Activated T-helper 2 cell treated with anti-CD3 and anti-CD28 coated beads, Interferon-gamma antibody, Interleukin-2, Interleukin-4, amounts not matched to agents 10 μg/mL and 5 μg/mL and 100 μg/mL, durations not matched to agents 14 hours and 24 hours and 36 hours (primary cell): ENCODE results near the gene FAM9A. TPM values are rescaled to one million over a fixed set of nuclear protein-coding genes. Genes with fewer than 3 reads are reported as not detected.
"Not testable (repeated sequence)": the region's sequence is repeated elsewhere in the genome, so short reads cannot be mapped to it uniquely, and the experiment has no call there.

Source experiments
- DNase-seq: peaks from one replicate; pipeline ENCODE4 v3.0.0; 2021; ENCODE audit warnings: low spot score
- H3K27ac Mint-ChIP-seq: one replicate; pipeline ENCODE4 v1.8.0; 2021; ENCODE audit warnings: mixed read lengths
- H3K27me3 Mint-ChIP-seq: one replicate; pipeline ENCODE4 v1.8.0; 2021; ENCODE audit warnings: low read depth, mixed read lengths
- H3K36me3 Mint-ChIP-seq: one replicate; pipeline ENCODE4 v1.8.0; 2021; ENCODE audit warnings: low read depth, mixed read lengths
- H3K4me1 Mint-ChIP-seq: one replicate; pipeline ENCODE4 v1.8.0; 2021; ENCODE audit warnings: low read depth, mixed read lengths
- H3K4me3 Mint-ChIP-seq: one replicate; pipeline ENCODE4 v1.8.0; 2021; ENCODE audit warnings: low read depth, mild to moderate bottlenecking, moderate library complexity, mixed read lengths
- H3K9me3 Mint-ChIP-seq: one replicate; pipeline ENCODE4 v1.8.0; 2021; ENCODE audit warnings: mixed read lengths
- intact Hi-C: fragments of 100-400 bp; cut with micrococcal nuclease; formaldehyde crosslinking; loops from one replicate; pipeline ENCODE4 v1.15.1; 2023
- total RNA-seq: library from RNA; stranded (reverse); gene quantifications from 2 replicates; pipeline ENCODE4 v1.2.3, GENCODE V29; 2022

The FAM9A gene
- total RNA-seq, 1 donor from 2014 or later, result not detected

GRCh38 chrX:8798702-8799101, 2.5 kb downstream of the FAM9A start:
- H3K4me3 Mint-ChIP-seq, H3K4me1 Mint-ChIP-seq, H3K36me3 Mint-ChIP-seq, DNase-seq, H3K27ac Mint-ChIP-seq, H3K27me3 Mint-ChIP-seq, H3K9me3 Mint-ChIP-seq, intact Hi-C loops: not testable (repeated sequence)

DNA sequence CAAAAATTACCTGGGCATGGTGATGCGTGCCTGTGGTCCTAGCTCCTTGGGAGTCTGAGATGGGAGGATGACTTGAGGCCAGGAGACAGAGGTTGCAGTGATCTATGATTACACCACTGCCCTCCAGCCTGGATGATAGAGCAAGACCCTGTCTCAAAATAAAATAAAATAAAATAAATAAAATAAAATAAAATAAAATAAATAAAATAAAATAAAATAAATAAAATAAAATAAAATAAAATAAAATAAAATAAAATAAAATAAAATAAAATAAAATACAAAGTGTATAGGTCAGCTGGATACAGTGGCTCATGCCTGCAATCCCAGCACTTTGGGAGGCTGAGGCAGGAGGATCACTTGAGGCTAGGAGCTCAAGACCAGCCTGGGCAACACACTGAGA, 14.1 kb downstream of the FAM9A start:
- H3K27me3 Mint-ChIP-seq, H3K36me3 Mint-ChIP-seq, H3K27ac Mint-ChIP-seq: not testable (repeated sequence)

GRCh38 chrX:8784162-8784561, 17.0 kb downstream of the FAM9A start:
- H3K4me1 Mint-ChIP-seq, result peaks cover 2% of the 10 kb centered on the region
- no peak overlapping the region for H3K27ac Mint-ChIP-seq
- no peak overlapping the region for H3K4me3 Mint-ChIP-seq
- H3K36me3 Mint-ChIP-seq, result no peaks in the 10 kb centered on the region
- H3K9me3 Mint-ChIP-seq, result no peaks in the 10 kb centered on the region
- DNase-seq, result no peak
- no peaks in the 10 kb centered on the region for H3K27me3 Mint-ChIP-seq
- intact Hi-C loops, result no loop called here

More for the DNA sequence above, 14.1 kb downstream of the FAM9A start:
- H3K4me3 Mint-ChIP-seq, H3K9me3 Mint-ChIP-seq, intact Hi-C loops, H3K4me1 Mint-ChIP-seq, DNase-seq: not testable (repeated sequence)

DNA sequence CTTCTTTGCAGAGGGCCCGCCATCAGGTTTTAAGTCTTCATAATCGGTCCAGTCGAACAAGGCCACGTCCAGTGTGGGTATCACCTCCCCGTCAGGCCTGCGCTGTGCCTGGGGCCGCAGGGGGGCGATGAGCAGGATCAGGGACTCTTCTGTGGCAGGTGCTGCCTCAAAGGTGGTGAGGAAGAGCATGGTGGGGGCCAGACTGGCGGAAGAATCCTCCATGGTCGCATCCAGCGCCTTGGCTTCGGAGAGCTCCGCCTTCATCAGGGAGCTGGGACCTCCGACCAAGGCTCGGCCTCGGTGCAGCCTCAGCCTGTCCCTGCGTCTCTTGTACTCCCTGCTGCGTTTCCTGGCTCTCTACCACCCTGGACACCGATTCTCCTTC, 17.5 kb downstream of the FAM9A start:
- Mint-ChIP-seq H3K4me3 (no peak overlapping the region), H3K27ac (no peak overlapping the region), H3K4me1 (peaks cover 2% of the 10 kb centered on the region), H3K27me3 (no peaks in the 10 kb centered on the region), H3K36me3 (no peaks in the 10 kb centered on the region), H3K9me3 (no peaks in the 10 kb centered on the region)
- intact Hi-C loops, result no loop called here
- no peak for DNase-seq

DNA sequence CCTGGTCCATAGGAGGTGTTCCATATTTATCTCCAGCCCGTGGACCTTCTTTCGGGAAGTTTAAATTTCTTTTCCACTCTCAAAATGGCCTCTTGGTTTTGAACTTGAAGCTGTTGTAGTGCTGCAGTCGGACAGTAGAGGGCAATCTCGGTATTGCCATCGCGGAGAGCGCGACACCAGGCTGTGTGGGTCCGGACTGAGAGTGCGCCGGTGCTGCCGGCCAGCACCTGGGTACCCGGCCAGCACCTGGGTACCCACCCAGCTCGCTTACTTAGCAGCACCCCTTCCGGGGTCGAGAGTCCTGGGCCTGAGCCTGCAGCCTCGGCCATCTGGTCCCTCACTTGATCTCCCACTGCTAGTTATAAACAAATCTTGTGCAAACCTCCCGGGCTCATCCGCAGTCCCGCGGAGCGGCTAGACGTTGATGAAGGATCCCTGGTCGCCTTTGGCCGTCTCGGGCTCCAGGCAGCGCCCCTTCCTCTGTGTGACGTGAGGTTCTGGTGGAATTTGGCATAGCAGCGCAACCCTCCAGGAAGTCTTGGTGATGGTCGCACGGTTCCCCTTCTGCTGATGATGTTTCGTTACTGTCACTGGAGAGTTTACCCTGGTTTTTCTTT, 18.0 kb downstream of the FAM9A start:
- Mint-ChIP-seq H3K36me3 (no peaks in the 10 kb centered on the region), H3K4me1 (peaks cover 2% of the 10 kb centered on the region), H3K9me3 (no peaks in the 10 kb centered on the region), H3K27me3 (no peaks in the 10 kb centered on the region), H3K27ac (no peak overlapping the region), H3K4me3 (no peak overlapping the region)
- intact Hi-C loops, result no loop called here
- peak; percentile 9 for DNase-seq

- H3K9me3 Mint-ChIP-seq, result no peaks in the 10 kb centered on the region
- no peak for DNase-seq
- no peak overlapping the region for H3K4me3 Mint-ChIP-seq
- H3K27ac Mint-ChIP-seq, result no peak overlapping the region
- no peaks in the 10 kb centered on the region for H3K27me3 Mint-ChIP-seq
- H3K36me3 Mint-ChIP-seq, result no peaks in the 10 kb centered on the region
- peaks cover 2% of the 10 kb centered on the region for H3K4me1 Mint-ChIP-seq
- intact Hi-C loops, result no loop called here
Observed at GRCh38 chrX:8782595-8782994, 18.6 kb downstream of the FAM9A start.

DNA sequence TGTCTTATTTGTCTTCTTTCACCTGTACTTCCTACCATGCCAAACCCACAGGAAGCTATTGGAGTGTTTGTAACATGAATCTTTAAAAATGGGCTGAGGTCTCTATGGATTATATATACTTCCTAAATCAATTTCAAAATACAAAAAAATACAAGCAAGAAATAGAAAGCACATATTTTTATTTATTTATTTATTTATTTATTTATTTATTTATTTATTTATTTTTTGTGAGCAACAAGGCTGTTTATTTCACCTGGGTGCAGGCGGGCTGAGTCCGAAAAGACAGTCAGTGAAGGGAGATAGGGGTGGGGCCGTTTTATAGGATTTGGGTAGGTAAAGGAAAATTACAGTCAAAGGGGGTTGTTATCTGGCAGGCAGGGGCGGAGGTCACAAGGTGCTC, 19.3 kb downstream of the FAM9A start:
- H3K4me1 Mint-ChIP-seq, H3K9me3 Mint-ChIP-seq, H3K27ac Mint-ChIP-seq, H3K27me3 Mint-ChIP-seq, H3K36me3 Mint-ChIP-seq, H3K4me3 Mint-ChIP-seq, DNase-seq, intact Hi-C loops: not testable (repeated sequence)

GRCh38 chrX:8773117-8773516, 28.1 kb downstream of the FAM9A start:
- Mint-ChIP-seq H3K27ac (no peak overlapping the region), H3K27me3 (peaks cover 6% of the 10 kb centered on the region), H3K4me3 (no peak overlapping the region), H3K4me1 (no peaks in the 10 kb centered on the region), H3K9me3 (no peaks in the 10 kb centered on the region), H3K36me3 (no peaks in the 10 kb centered on the region)
- no peak for DNase-seq
- intact Hi-C loops, result no loop called here

DNA sequence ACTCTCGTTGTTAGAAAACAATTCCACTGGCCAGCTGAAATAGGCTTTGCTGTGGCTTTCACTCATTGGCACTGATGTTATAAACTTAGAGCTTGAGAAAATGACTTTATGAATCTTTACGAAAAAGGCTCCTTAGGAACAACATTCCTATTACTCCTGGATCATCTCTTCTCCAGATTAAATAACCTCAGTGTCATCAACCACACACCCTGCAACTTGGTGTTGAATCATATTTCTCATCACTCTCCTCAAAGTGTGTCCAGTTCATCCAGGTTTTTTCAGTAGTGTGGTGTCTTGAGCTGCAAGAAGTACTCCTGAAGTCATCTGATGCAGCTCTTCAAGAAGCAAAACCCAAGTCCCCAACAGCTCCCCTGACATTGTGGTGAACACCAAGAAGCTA, 41.2 kb downstream of the FAM9A start:
- H3K4me3 Mint-ChIP-seq, result no peak overlapping the region
- H3K4me1 Mint-ChIP-seq, result no peaks in the 10 kb centered on the region
- H3K9me3 Mint-ChIP-seq, result no peaks in the 10 kb centered on the region
- DNase-seq, result no peak
- intact Hi-C loops, result no loop called here
- H3K27me3 Mint-ChIP-seq, result peaks cover 2% of the 10 kb centered on the region
- no peak overlapping the region for H3K27ac Mint-ChIP-seq
- H3K36me3 Mint-ChIP-seq, result no peaks in the 10 kb centered on the region

GRCh38 chrX:8758706-8759105, 42.5 kb downstream of the FAM9A start:
- H3K9me3 Mint-ChIP-seq, intact Hi-C loops, H3K27ac Mint-ChIP-seq, H3K4me3 Mint-ChIP-seq, DNase-seq, H3K4me1 Mint-ChIP-seq, H3K27me3 Mint-ChIP-seq, H3K36me3 Mint-ChIP-seq: not testable (repeated sequence)

- H3K36me3 Mint-ChIP-seq, intact Hi-C loops, H3K27me3 Mint-ChIP-seq, H3K9me3 Mint-ChIP-seq, H3K4me1 Mint-ChIP-seq, H3K27ac Mint-ChIP-seq, DNase-seq, H3K4me3 Mint-ChIP-seq: not testable (repeated sequence)
Observed at GRCh38 chrX:8757609-8758389, 43.4 kb downstream of the FAM9A start.

GRCh38 chrX:8755813-8756212, 45.4 kb downstream of the FAM9A start:
- Mint-ChIP-seq H3K4me3 (no peak overlapping the region), H3K4me1 (no peaks in the 10 kb centered on the region), H3K27me3 (no peaks in the 10 kb centered on the region), H3K36me3 (no peaks in the 10 kb centered on the region), H3K27ac (no peak overlapping the region), H3K9me3 (no peaks in the 10 kb centered on the region)
- intact Hi-C loops, result no loop called here
- DNase-seq, result no peak

- intact Hi-C loops, result no loop called here
- DNase-seq, result no peak
- Mint-ChIP-seq H3K27ac (no peak overlapping the region), H3K36me3 (no peaks in the 10 kb centered on the region), H3K9me3 (no peaks in the 10 kb centered on the region), H3K4me3 (no peak overlapping the region), H3K27me3 (no peaks in the 10 kb centered on the region), H3K4me1 (no peaks in the 10 kb centered on the region)
Observed at GRCh38 chrX:8755116-8755515, 46.1 kb downstream of the FAM9A start.
